Esophagus squamous epithelium (tissue), 4 donors: ENCODE results near the gene COX7A2L.

Experiments
- CTCF ChIP-seq, 6 experiments: fragments of 450-650 bp in 4 of 6; fragments of 200-600 bp in 2 of 6; sonication (generic) in 2 of 6; IDR thresholded peaks; one replicate each; pipeline ENCODE4 v1.5.1; 2016 to 2019; ENCODE audit warnings: antibody characterized with exemption in 6 of 6, mild to moderate bottlenecking in 4 of 6, moderate library complexity in 4 of 6
- POLR2A ChIP-seq, 4 donors: fragments of 450-650 bp; IDR thresholded peaks; one replicate each; pipeline ENCODE4 v1.6.1; 2017; ENCODE audit warnings: antibody characterized with exemption in 4 of 4, mild to moderate bottlenecking in 4 of 4, moderate library complexity in 3 of 4

- TF ChIP-seq CTCF (IDR thresholded peaks at IDR 0.05), result no peak
- TF ChIP-seq POLR2A (IDR thresholded peaks at IDR 0.05), result no peak
Measured at GRCh38 chr2:42408009-42408408, 47.0 kb upstream of the COX7A2L start.
